Caki2 (cell line): ENCODE measurements around the gene RDX. TPM values are rescaled to one million over a fixed set of nuclear protein-coding genes. Genes with fewer than 3 reads are reported as not detected.

Experiments
- DNase-seq: peaks from one replicate; pipeline ENCODE4 v3.0.0-alpha.2; 2015; ENCODE audit warnings: low read depth
- in situ Hi-C: cut with HindIII; loops from 2 replicates; pipeline ENCODE4 v1.10.0; 2016; ENCODE audit warnings: low sequenced_read_pairs, low pct_unique_long_range_greater_than_20kb, mixed read lengths
- total RNA-seq: library from RNA; depleted of rRNA; stranded (reverse); fragments of >200 nt; shearing (Covaris generic); gene quantifications from 2 replicates; pipeline ENCODE4 v1.2.3, GENCODE V29; 2014; ENCODE audit warnings: low replicate concordance

Gene RDX
- total RNA-seq, 1 experiment from 2014 or later = 29.9 TPM

- in situ Hi-C loops = no loop called here
- DNase-seq = no peak
Measured at GRCh38 chr11:110160437-110160836, 136.0 kb downstream of the RDX start.

- no peak for DNase-seq
- in situ Hi-C loops = no loop called here
Measured at GRCh38 chr11:110160016-110160415, 136.4 kb downstream of the RDX start.

DNA sequence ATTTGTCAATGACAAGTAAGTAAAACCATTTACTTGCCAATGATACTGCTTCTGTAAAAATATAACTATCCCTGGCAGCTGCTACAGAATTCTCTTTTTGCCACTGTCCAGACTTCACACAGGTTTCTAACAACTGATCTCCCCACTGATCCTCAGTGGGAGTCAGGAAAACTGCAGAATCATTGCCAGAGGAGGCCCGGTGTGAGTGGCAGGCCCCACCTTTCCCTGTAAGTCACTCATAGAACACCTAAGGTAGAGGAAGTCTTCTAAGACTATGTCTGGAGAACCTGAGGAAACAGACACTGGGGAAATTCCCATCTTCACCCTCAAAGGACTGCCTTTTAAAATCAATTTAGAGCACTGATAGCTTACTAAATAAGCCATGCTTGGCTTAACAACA, 136.9 kb downstream of the RDX start:
- in situ Hi-C loops = no loop called here

GRCh38 chr11:110158317-110159200, 137.9 kb downstream of the RDX start:
- peak; percentile 93 for DNase-seq
- in situ Hi-C loops = no loop called here

More for the DNA sequence above, 136.9 kb downstream of the RDX start:
- peak; percentile 91 for DNase-seq

DNA sequence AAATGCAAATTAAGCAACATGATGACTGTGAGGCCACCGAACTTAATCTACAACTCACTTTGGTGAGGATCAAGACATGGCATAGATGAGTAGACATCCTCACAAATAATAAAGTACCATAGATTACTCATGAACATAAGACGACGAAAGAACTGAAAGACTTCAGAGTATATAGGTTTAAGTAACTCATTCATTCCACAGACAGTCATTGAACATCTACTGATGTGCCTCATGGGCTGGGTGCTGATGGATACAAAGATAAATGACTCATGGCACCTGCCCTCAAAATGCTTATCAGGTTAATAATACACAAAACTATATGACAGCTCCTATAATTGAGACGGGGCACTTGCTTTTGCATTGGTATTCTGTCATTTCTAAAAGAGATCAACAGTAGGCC, 139.9 kb downstream of the RDX start:
- in situ Hi-C loops = no loop called here
- no peak for DNase-seq

GRCh38 chr11:110153474-110153873, 142.9 kb downstream of the RDX start:
- in situ Hi-C loops = no loop called here
- no peak for DNase-seq

GRCh38 chr11:110152199-110152598, 144.2 kb downstream of the RDX start:
- no peak for DNase-seq
- in situ Hi-C loops = no loop called here

DNA sequence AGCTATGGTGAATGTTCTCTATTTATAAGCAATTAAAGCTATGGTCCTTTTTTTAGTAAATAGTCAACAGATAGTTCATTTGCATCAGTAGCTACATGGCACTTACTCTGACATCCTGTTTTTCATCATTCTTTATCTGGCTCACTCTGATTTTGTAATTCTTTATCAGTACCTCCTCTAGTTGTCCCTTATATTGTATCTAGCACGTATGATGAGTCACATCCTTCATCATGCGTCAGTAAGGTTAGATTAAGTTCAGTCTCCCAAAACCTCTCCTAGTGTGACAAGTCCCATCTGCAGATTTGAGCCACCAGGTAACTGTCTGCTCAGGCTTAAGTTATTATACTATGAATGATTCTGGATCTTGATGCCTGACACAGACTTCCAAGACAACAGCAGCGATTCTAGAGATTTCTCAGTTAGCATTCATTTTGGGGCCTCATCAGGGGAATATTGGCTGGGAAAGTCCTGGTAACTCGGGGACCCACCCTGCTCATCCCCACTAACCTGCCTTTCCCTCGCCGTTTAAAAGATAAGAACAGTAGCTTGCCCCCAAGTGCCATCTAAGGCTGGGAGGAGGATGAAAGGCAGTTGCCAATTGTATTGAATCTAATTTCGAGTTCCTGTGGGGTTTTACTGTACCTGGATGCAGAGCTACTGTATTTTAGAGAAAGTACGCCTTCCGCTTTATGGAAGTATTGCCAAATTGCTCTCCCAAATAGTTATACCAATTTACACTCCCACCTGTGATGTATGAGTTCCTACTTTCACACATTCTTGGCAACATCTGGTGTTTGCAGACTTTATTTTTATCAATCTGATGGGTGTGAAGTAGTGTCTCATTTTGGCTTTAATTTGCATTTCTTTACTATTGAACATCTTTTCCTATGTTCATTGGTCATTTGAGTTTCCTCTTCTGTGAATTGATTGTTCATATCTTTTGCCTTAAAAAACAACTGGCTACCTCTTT, 147.4 kb downstream of the RDX start:
- in situ Hi-C loops = no loop called here
- DNase-seq = peak; percentile 74

DNA sequence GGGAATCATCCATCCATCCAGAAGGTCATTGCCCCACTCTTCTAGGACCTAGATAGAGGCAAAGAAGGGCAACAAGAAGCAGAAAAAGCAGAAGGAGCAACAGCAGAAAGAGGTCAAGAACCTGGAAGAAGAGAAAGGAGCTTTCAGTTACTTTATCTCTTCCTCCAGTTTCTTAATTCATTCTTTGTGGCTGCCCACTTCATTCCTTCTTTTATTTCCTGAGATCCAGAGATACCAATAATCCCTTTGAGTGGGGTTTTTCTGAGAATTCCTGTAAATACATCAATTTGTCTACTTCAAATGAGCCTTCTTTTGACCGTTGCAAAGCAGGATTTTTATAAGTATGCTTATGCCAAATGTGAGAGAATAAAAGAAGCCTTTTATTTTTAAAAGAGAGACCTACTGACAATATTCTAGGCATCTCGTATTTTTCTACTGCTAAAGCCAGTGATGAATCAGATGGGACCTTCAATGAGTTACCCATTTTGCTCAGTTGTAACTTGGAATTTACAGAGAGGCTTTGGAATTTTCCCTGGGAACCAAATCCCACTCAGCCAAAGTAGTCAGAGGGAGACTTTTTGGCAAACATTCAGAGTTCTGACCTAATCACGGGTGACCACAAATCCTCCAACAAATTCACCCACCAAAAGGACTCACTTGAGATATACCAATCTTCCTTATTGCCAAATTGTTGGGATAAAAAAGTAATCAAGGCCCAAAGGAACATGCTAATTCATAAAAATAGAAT, 148.3 kb downstream of the RDX start:
- DNase-seq = peak; percentile 51
- in situ Hi-C loops = no loop called here

DNA sequence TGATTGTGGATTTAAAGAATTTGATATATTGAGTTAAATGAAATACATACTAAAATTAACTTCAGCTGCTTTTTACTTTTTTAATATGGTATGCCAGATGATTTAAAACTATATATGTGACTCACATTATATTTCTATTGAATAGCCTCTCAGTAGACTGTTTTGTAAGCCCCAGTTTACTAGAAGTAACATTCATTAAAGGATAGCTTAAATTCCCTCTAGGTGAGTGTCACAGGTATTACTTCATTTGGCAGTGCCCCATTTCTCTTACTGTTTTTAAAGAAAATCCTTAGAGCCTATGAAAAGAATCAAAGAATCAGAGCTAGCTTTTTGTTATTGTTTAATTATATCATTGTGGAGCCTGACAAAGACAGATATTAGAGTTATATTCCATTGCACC, 154.6 kb downstream of the RDX start:
- in situ Hi-C loops = no loop called here
- DNase-seq = no peak

DNA sequence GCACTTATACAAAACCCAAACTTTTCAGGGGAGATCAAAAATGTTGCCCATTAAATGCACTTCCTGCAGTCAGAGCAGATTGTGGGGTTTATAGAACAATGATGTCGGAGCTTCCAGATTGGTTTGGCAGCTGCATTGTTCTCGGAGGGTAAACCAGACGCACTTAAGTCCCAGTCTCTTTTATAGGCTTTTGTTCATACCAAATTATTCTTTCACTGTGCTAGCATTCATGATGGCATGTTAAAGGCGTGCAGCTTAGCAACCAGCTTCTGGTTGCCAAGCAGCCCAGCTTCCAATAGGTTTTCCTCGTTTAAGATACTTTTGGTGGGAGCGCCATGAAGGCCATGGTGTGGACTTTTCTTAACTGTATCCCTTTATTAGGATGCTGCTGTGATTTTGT, 162.3 kb downstream of the RDX start:
- no peak for DNase-seq
- in situ Hi-C loops = no loop called here

- DNase-seq = no peak
- in situ Hi-C loops = no loop called here
Measured at GRCh38 chr11:110133160-110133559, 163.3 kb downstream of the RDX start.

GRCh38 chr11:110131386-110132123, 164.9 kb downstream of the RDX start:
- in situ Hi-C loops = no loop called here
- DNase-seq = no peak

- in situ Hi-C loops = no loop called here
Measured at GRCh38 chr11:110130642-110131238, 165.7 kb downstream of the RDX start.

DNA sequence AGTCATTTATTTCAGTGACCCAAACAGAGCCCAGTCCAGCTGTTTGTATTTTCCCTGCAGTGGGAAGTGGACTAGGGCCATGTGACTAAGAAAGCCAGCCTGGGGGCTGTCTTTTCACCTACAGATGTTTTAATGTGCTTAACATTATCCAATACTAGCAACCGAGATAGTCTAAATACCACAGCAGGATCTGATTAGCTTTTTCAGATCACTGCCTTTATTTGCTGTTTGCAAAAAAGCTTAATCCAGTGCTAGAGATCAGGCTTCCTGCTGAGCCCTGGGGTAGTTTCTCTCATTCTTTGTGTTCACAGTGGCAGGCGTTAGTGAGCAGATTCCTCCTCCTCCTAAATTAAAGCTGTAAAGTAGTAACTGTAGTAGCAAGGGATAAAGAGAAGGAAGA, 168.3 kb downstream of the RDX start:
- in situ Hi-C loops = no loop called here
- DNase-seq = no peak

More at GRCh38 chr11:110130642-110131238, 165.7 kb downstream of the RDX start:
- DNase-seq = no peak

GRCh38 chr11:110126936-110127335, 169.5 kb downstream of the RDX start:
- no peak for DNase-seq

DNA sequence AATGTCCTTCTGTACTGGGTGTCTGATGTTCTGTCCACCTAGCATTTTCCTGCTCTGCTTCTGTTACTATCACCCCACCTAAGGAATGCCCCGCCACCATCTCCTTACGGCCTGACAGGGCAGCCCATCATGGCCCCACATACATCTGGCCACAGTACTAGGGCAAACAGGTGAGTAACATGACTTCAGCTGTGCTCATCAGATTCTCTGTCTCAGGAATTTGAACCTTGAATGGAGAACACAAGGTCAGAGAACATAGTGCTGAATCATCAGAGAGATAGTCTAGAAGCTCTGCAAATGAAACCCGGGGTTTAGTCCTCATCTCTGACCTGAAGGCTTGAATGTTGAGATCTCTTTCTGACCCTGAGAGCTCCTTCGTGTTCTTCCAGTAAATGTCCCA, 170.8 kb downstream of the RDX start:
- in situ Hi-C loops = no loop called here
- DNase-seq = no peak

More at GRCh38 chr11:110126936-110127335, 169.5 kb downstream of the RDX start:
- in situ Hi-C loops = no loop called here
